Natural killer cell (primary cell): ENCODE results near the gene TGFBR1. TPM values are rescaled to one million over a fixed set of nuclear protein-coding genes. Genes with fewer than 3 reads are reported as not detected.

ENCODE experiments used
- ATAC-seq, 3 donors: fragments of 150-1000 bp in 2 of 3; fragments of 200-7000 bp in 1 of 3; cut with Tn5 transposase; 1 replicate in 1 of 3; 2 replicates in 2 of 3; pipeline ENCODE4 v1.10.0; 2021; ENCODE audit warnings: mild to moderate bottlenecking in 2 of 3, moderate library complexity in 2 of 3
- DNase-seq, 2 donors: peaks; one replicate each; pipeline versions ENCODE4 v3.0.0 to v3.0.0-alpha.2; 2013 to 2021; ENCODE audit warnings: mixed read lengths in 1 of 2
- H3K27ac ChIP-seq: one replicate; pipeline ENCODE4 v1.5.1; 2013; ENCODE audit warnings: mild to moderate bottlenecking, low read length
- H3K27me3 ChIP-seq: one replicate; pipeline ENCODE4 v1.6.1; 2013; ENCODE audit warnings: low read length; ENCODE audit not compliant: control insufficient read depth, insufficient read depth
- H3K36me3 ChIP-seq: one replicate; pipeline ENCODE4 v1.6.1; 2013; ENCODE audit warnings: low read length; ENCODE audit not compliant: control insufficient read depth, insufficient read depth
- H3K4me1 ChIP-seq: one replicate; pipeline ENCODE4 v1.6.1; 2013; ENCODE audit warnings: low read length; ENCODE audit not compliant: control insufficient read depth, insufficient read depth
- H3K4me3 ChIP-seq: one replicate; pipeline ENCODE4 v1.5.1; 2013; ENCODE audit warnings: low read length
- H3K9me3 ChIP-seq: one replicate; pipeline ENCODE4 v1.6.1; 2013; ENCODE audit warnings: low read length; ENCODE audit not compliant: control insufficient read depth, insufficient read depth
- H3K27ac Mint-ChIP-seq, 2 donors: one replicate each; pipeline ENCODE4 v1.8.0; 2022; ENCODE audit warnings: mild to moderate bottlenecking in 2 of 2, mixed read lengths in 2 of 2, moderate library complexity in 1 of 2
- H3K27me3 Mint-ChIP-seq, 2 donors: one replicate each; pipeline ENCODE4 v1.8.0; 2022; ENCODE audit warnings: low read depth in 2 of 2, mixed read lengths in 2 of 2
- H3K36me3 Mint-ChIP-seq: one replicate; pipeline ENCODE4 v1.8.0; 2022; ENCODE audit warnings: mixed read lengths
- H3K4me1 Mint-ChIP-seq, 2 donors: one replicate each; pipeline ENCODE4 v1.8.0; 2022; ENCODE audit warnings: mixed read lengths in 2 of 2
- H3K4me3 Mint-ChIP-seq: one replicate; pipeline ENCODE4 v1.8.0; 2022; ENCODE audit warnings: mild to moderate bottlenecking, moderate library complexity, mixed read lengths
- H3K9me3 Mint-ChIP-seq, 2 donors: one replicate each; pipeline ENCODE4 v1.8.0; 2022; ENCODE audit warnings: mixed read lengths in 2 of 2
- WGBS: methylation state at CpG from one replicate; pipeline ENCODE4 v1.1.7; 2013; ENCODE audit warnings: missing lambda C conversion rate; ENCODE audit not compliant: insufficient coverage; 5-methylcytosine and 5-hydroxymethylcytosine counted together
- intact Hi-C: fragments of 100-400 bp; cut with micrococcal nuclease; formaldehyde crosslinking; loops from one replicate; pipeline ENCODE4 v1.14.2; 2022
- total RNA-seq, 4 donors: library from RNA; stranded (reverse); fragments of 120-200 nt in 1 of 4; gene quantifications; one replicate each; pipeline versions ENCODE4 v1.2.3 to v1.2.4, GENCODE V29; 2013 to 2022
- TF ChIP-seq, protein P1 (sequence below): fragments of 200-600 bp; IDR thresholded peaks from one replicate; pipeline ENCODE4 v1.8.0; 2022; ENCODE audit warnings: antibody characterized with exemption

Gene TGFBR1
- total RNA-seq, 3 donors from 2014 or later (not counting 1 experiment from before 2014, with no cell fraction given), result 78.0 to 120 (median 113) TPM

DNA sequence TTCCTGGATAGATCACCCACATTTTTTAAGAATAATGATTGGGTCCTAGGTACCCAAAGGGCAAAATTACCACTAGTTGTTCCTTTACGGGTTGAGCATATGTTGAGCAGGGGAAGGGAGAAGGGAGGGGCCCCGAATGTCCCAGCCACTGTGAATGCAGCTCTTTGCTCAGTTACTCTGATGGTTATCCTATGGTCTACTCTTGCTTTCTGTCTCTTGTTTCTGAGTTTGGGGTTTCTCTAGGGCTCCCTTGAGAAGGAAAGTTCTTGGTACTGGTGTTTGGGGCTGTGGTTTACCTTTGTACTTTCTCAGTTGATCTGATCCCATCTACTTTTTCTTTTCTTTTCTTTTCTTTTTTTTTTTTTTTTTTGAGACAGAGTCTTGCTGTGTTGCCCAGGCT, 61.2 kb downstream of the TGFBR1 start:
- H3K4me3 ChIP-seq, result no peak overlapping the region
- no peaks in the 10 kb centered on the region for H3K9me3 ChIP-seq
- H3K36me3 ChIP-seq, result no peaks in the 10 kb centered on the region
- H3K27me3 ChIP-seq, result no peaks in the 10 kb centered on the region
- H3K27me3 Mint-ChIP-seq, result peaks cover 0 to 6% of the 10 kb centered on the region in 2 donors
- H3K4me1 ChIP-seq, result peaks cover 6% of the 10 kb centered on the region
- intact Hi-C loops, result no loop called here
- 68% methylated on average over 2 of the region's 2 CpGs for WGBS
- TF ChIP-seq, protein P1, sequence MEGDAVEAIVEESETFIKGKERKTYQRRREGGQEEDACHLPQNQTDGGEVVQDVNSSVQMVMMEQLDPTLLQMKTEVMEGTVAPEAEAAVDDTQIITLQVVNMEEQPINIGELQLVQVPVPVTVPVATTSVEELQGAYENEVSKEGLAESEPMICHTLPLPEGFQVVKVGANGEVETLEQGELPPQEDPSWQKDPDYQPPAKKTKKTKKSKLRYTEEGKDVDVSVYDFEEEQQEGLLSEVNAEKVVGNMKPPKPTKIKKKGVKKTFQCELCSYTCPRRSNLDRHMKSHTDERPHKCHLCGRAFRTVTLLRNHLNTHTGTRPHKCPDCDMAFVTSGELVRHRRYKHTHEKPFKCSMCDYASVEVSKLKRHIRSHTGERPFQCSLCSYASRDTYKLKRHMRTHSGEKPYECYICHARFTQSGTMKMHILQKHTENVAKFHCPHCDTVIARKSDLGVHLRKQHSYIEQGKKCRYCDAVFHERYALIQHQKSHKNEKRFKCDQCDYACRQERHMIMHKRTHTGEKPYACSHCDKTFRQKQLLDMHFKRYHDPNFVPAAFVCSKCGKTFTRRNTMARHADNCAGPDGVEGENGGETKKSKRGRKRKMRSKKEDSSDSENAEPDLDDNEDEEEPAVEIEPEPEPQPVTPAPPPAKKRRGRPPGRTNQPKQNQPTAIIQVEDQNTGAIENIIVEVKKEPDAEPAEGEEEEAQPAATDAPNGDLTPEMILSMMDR, result no peak
- DNase-seq (no peak), ATAC-seq (no peak)
- H3K36me3 Mint-ChIP-seq, result no peaks in the 10 kb centered on the region
- H3K9me3 Mint-ChIP-seq, result no peaks in the 10 kb centered on the region
- H3K27ac ChIP-seq, result no peak overlapping the region
- H3K27ac Mint-ChIP-seq, result no peak overlapping the region
- H3K4me3 Mint-ChIP-seq, result no peak overlapping the region
- peaks cover 15 to 17% of the 10 kb centered on the region in 2 donors for H3K4me1 Mint-ChIP-seq

DNA sequence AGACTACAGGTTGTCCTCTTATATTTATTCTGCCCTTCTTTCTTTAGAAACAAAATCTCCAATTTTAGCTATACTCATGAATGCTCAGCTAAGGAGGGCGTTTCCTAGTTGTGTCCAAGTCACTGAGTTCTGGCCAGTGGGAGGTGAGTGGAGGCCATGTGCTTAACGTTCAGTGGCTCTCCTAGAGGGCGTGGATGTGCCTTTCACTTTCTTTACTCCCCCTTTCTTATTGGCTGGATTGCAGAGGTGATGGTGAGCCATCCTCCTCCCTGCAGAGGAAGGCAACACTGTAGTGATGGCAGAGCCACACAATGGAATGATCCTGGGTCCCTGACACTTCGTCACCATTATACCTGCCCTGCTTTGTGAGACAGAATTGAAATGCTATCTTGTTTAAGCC, 62.2 kb downstream of the TGFBR1 start:
- Histone ChIP-seq H3K27me3 (no peaks in the 10 kb centered on the region), H3K27ac (no peak overlapping the region), H3K9me3 (no peaks in the 10 kb centered on the region), H3K4me1 (peaks cover 6% of the 10 kb centered on the region), H3K4me3 (no peak overlapping the region), H3K36me3 (no peaks in the 10 kb centered on the region)
- peaks cover 0 to 6% of the 10 kb centered on the region in 2 donors for H3K27me3 Mint-ChIP-seq
- no peaks in the 10 kb centered on the region for H3K9me3 Mint-ChIP-seq
- H3K4me3 Mint-ChIP-seq, result no peak overlapping the region
- DNase-seq, result no peak
- ATAC-seq, result no peak
- intact Hi-C loops, result no loop called here
- peaks cover 15 to 17% of the 10 kb centered on the region in 2 donors for H3K4me1 Mint-ChIP-seq
- TF ChIP-seq, protein P1, result no peak
- no peak overlapping the region for H3K27ac Mint-ChIP-seq
- H3K36me3 Mint-ChIP-seq, result no peaks in the 10 kb centered on the region
- 82% methylated on average over 3 of the region's 4 CpGs for WGBS

DNA sequence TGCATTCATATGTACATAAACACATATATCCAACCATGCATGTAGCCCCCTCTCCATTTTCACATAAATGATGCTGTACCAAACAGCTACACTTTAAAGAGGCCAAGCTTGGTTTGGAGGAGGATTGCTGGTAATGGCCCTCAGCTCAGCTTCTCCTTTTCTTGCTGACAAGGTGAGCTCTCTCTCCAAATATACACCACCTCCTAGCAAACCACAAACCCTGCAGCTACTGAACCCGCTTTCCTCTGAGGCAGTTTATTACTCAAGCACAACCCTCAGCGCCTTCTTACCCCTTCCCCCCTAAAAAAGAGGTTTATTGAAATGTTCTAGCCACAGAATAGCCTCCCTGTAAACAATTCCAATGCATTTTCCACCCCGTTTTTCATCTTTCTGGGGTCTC, 62.8 kb downstream of the TGFBR1 start:
- TF ChIP-seq, protein P1, result no peak
- H3K4me1 ChIP-seq, result peaks cover 6% of the 10 kb centered on the region
- Mint-ChIP-seq H3K36me3 (no peaks in the 10 kb centered on the region), H3K9me3 (no peaks in the 10 kb centered on the region), H3K4me1 (peaks cover 12 to 15% of the 10 kb centered on the region in 2 donors), H3K27me3 (peaks cover 0 to 6% of the 10 kb centered on the region in 2 donors), H3K4me3 (no peak overlapping the region), H3K27ac (peak overlapping the region in 1 of 2 donors; percentile 16)
- no peak for DNase-seq
- no peak for ATAC-seq
- no peaks in the 10 kb centered on the region for H3K9me3 ChIP-seq
- H3K27ac ChIP-seq, result no peak overlapping the region
- 15% methylated on average over 3 of the region's 3 CpGs for WGBS
- H3K36me3 ChIP-seq, result no peaks in the 10 kb centered on the region
- intact Hi-C loops, result no loop called here
- no peaks in the 10 kb centered on the region for H3K27me3 ChIP-seq
- no peak overlapping the region for H3K4me3 ChIP-seq

DNA sequence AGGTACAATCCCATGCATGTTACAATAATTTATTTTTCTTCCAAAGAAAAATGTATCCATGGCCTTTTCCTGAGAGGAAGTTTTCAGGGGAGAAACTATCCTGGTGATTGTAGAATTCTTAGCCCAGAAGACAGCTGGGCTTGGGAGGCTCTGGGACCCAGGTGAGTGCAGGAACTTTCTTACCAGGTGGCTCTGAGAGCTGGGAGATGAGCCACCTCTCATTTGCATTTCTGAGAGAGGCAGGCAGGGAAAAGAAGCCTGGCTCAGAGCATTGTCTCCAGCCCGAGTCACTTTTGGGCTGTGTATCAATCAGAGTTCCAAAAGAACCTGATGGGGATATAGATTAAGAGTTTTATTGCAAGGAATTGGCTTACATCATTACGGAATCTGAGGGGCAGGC, 64.2 kb downstream of the TGFBR1 start:
- Histone ChIP-seq H3K27ac (no peak overlapping the region), H3K36me3 (no peaks in the 10 kb centered on the region), H3K4me3 (no peak overlapping the region), H3K27me3 (no peaks in the 10 kb centered on the region), H3K4me1 (peaks cover 6% of the 10 kb centered on the region), H3K9me3 (no peaks in the 10 kb centered on the region)
- Mint-ChIP-seq H3K4me1 (peaks cover 8 to 11% of the 10 kb centered on the region in 2 donors), H3K9me3 (no peaks in the 10 kb centered on the region), H3K36me3 (no peaks in the 10 kb centered on the region), H3K4me3 (no peak overlapping the region), H3K27me3 (peaks cover 0 to 6% of the 10 kb centered on the region in 2 donors), H3K27ac (no peak overlapping the region)
- 84% methylated on average over 2 of the region's 2 CpGs for WGBS
- intact Hi-C loops, result no loop called here
- ATAC-seq, result no peak
- TF ChIP-seq, protein P1, result no peak
- DNase-seq, result no peak
